GM19468 (cell line): Measurements from ENCODE around the gene ABO.
"Not testable (repeated sequence)": the region's sequence is repeated elsewhere in the genome, so short reads cannot be mapped to it uniquely, and the experiment has no call there.

Source experiments
- ATAC-seq: cut with Tn5 transposase; IDR thresholded peaks from one replicate; pipeline ENCODE4 v1.9.1; 2021; ENCODE audit warnings: mild to moderate bottlenecking, moderate library complexity, moderate number of reproducible peaks; ENCODE audit not compliant: unreplicated experiment; ENCODE audit errors: extremely low read depth

ABO gene

GRCh38 chr9:133268335-133269056, 6.5 kb downstream of the ABO start:
- ATAC-seq: no peak

DNA sequence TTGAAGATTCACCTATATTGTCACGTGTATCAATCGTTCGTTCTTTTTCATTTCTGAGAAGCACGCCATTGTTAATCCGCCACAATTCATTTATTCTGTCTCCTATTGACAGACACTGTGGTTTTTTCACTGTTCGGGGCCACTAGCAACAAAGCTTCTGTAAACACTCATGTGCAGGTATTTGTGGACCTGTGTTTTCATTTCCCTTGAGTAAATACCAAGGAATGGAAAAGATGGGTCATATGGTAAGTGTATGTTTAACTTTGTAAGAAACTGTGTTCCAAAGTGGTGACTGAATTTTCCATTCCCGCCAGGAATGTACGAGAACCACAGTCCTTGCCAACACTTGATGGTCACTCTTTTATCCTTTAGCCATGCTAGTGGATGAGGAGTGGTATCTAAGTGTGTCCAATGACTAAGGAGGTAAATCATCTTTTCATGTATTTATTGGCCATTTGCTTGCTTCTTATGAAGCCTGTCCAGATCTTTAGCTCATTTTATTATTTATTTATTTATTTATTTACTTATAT, 10.7 kb downstream of the ABO start:
- no peak for ATAC-seq

- ATAC-seq: no peak
These were observed 11.4 kb downstream of the ABO start for GRCh38 chr9:133263557-133263956.

DNA sequence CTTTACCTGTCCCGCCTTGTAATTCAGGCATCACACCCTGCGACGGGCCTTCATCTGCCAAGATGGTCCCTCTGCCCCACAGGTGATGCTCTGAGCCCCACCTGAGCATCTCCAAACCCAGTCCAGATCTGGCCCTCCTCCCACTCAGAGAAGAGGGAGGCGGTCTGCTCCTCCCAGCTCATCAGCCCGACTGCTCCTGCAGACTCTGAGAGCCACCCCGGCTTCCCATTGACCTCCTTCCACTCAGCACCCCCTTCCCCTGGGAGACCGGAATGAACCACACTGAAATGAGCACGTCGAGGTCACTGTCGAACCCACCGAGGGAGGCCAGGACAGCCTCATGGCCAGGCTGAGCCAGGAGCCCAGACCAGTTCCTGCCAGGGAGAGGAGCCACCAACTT, 12.8 kb downstream of the ABO start:
- ATAC-seq: no peak

GRCh38 chr9:133261753-133262120, 13.3 kb downstream of the ABO start:
- ATAC-seq: no peak

- ATAC-seq: no peak
These were observed 13.8 kb downstream of the ABO start for GRCh38 chr9:133261103-133261752.

GRCh38 chr9:133260334-133261102, 14.5 kb downstream of the ABO start:
- no peak for ATAC-seq

DNA sequence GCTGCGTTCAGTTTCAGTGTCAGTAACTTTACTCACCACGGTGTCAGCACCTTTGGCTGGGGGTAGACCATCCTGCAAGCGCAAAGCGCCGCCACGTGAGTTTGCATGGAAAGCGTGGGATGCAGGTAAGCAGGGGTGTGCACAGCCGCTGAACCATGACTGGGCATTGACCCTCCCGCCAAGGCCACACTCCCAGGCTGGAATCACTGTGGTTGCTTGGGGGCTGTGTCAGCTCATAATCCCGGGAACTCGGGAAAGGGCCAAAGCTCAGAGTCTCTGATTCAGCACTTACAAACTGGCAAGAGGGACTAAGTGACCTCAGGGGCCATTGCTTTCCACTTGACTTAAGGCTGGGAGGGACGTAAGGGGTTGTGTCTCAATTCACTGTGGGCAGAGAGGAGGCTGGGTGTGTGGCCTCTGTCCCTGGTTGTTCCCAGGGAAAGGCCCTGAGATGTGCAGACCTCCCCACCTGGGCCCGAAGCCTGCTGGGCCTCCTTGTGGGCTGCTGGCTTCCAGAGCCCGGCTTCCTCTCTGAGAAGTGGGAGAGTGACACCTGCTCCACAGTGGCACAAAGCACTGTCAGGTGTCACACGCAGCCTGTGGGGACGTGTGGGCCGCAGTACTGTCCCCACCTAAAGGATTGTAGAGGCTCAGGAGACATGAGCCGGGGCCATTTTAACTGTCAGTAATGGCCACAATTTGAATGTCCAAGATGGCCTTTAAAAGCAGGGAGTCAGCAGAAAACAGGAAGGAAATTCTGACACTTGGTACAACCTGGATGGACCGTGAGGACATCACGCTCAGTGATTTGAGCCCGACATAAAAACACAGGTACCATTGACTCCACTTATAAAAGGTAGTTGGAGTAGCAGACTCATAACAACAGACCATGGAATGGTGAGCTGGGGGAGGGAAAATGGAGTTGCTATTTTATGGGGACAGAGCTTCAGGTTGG, 16.7 kb downstream of the ABO start:
- ATAC-seq: no peak

DNA sequence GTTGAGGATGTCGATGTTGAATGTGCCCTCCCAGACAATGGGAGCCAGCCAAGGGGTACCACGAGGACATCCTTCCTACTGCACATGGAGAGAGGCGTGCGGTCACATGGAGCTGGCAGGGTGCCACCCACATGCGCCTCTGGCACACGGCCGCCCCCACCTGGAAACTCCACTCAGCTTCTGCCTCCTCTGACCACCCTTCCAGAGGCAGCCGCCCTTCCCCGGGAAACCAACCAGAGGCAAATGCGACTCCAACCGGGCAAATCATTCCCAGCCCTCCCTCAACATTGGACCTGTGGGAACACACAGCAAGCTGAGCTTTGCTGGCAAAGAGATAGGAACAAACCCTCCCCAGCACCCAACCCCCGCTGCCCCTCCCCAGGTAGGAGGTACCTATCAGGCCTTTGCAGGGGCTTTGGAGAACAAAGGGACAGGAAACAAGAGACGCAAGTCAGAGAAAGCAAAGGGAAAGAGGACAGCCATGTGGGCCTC, 17.5 kb downstream of the ABO start:
- no peak for ATAC-seq

DNA sequence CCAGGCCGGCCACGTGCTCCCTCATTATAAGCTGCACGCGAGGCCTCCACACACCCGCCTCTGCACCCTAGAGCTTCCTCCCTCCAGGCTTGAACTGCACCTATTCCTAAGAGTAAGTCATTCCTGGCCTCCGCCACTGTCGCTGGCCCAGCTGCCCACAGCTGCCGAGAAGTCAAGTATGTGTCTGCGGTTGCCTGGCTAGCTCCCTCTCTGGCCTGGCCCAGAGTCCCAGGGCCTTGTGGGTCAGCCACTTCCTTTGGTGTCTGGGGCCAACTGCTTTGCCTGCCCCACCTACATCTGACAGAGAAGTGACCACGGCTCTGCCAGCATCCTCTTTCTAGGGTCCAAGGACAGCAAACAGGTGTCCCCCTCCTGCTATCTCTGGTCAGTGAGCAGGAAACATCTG, 18.3 kb downstream of the ABO start:
- ATAC-seq: no peak

DNA sequence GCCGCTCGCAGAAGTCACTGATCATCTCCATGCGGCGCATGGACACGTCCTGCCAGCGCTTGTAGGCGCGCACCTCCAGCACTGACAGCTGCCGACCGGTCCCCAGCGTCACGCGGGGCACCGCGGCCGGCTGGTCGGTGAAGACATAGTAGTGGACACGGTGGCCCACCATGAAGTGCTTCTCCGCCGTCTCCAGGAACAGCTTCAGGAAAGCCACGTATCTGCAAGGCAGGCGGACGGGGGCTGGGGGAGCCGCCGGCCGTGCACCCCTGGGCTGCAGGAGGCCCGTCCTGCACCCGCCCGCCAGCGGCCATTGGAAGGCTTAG, 18.9 kb downstream of the ABO start:
- ATAC-seq: no peak

- ATAC-seq: no peak
These were observed 19.4 kb downstream of the ABO start for GRCh38 chr9:133255371-133256135.

- no peak for ATAC-seq
These were observed 20.5 kb downstream of the ABO start for GRCh38 chr9:133254471-133254870.

GRCh38 chr9:133253268-133253667, 21.7 kb downstream of the ABO start:
- no peak for ATAC-seq

DNA sequence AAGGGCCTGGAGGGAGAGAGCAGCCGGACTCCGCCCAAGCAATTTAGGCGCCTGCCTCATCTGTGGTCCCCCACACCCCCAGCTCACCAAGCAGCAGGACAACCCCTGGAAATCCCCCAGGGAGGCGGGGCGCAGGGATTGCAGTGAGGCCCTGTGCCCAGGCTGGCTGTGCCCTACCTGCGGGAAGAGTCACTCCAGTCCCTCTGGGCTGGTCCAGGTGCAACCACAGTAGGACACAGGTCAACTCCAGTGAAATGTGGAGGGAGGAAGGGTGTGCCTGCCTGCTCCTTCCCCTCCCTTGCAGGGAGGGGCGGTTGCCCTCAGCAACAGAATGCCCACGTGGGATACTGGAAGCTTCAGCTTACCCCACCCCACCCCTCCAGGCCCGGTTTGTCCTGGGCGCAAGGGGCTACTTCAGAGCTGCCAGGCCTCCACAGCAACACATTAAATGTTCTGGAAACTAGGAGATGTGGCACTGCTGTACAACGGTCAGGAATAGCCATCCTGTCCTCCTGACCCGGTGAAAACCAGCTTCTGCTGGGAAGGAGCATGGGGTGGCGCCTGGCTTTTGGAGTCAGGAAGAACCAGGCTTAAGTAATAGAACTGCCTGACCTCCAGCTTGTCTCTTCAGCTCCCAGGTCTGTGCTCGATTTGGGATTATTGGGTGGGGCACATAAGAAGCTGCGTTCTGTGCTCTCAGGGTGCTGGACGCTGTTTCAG, 22.5 kb downstream of the ABO start:
- ATAC-seq: no peak

DNA sequence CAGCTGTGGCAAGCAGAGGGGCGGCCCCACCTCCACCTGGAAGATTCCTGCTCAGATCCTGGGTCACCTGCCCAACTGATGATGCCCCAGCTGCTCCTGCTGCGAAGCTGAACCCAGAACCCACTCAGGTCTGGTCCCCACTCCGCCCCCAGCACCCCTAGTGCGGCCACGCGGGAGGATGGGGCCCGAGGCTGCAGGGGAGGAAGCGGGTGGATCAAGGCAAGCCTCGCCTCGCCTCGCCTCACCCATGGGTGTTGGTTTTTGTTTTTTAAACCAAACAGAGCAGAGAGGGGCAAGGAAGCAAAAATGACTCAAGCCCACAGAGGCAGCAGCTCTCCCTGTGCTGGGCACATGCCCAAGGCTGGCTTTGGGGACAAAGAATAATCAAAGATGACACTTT, 23.2 kb downstream of the ABO start:
- no peak for ATAC-seq

DNA sequence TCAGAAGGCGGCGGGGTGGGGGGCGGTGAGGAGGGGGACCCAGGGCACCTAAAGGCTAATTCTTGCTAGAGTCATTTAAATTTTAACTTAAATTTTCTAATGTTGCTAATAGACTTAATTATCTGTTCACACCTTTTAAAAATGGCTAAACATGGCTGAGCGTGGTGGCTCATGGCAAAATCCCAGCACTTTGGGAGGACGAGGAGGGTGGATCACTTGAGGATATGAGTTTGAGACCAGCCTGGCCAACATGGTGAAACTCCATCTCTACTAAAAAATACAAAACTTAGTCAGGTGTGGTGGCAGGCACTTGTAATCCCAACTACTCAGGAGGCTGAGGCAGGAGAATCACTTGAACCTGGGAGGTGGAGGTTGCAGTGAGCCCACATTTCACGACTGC, 23.8 kb downstream of the ABO start:
- ATAC-seq: not testable (repeated sequence)

DNA sequence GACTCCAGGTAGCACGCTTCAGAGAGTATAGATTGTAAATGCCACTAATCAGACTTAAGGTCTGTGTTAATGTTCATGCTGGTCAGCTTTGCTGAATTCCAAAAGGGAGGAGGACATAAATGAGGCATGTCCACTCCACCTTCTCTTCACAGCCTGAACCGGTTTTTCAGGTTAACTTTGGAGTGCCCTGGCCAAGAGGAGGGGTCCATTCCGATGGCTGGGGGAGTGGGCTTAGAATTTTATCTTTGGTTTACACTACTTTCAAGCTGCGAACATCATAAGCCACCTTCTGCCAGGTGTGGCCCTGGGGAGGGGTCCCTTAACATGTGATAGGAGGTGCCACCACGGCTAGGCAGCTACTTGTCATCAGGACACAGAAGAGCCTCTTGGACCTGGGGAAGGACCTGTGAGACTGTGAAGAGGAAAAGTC, 24.2 kb downstream of the ABO start:
- ATAC-seq: no peak

DNA sequence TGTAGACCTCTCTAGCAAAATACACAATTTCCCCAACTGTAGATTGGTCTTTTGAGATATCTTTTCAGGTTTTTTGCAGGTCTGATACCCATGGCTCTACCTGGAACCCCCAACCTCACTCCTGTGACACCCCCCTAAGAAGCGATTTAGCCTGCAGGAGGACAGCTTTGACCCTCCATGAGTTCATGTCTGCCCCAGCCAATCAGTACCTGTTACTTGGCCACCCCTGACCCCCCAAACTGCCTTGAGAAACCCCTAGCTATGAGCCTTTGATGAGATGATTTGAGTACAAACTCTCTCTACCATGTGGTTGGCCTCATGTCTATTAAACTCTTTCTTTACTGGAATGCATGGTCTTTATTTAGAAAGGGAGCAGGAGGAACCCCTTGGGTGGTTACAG, 25.7 kb downstream of the ABO start:
- no peak for ATAC-seq
